Measurements from ENCODE around the gene ANKRD13B. TPM values are rescaled to one million over a fixed set of nuclear protein-coding genes. Genes with fewer than 3 reads are reported as not detected.
A peak's percentile ranks its signal among the peaks of the same experiment; 100 is the strongest.

ANKRD13B gene
- total RNA-seq, 1 experiment from 2014 or later: 17.9 TPM

DNA sequence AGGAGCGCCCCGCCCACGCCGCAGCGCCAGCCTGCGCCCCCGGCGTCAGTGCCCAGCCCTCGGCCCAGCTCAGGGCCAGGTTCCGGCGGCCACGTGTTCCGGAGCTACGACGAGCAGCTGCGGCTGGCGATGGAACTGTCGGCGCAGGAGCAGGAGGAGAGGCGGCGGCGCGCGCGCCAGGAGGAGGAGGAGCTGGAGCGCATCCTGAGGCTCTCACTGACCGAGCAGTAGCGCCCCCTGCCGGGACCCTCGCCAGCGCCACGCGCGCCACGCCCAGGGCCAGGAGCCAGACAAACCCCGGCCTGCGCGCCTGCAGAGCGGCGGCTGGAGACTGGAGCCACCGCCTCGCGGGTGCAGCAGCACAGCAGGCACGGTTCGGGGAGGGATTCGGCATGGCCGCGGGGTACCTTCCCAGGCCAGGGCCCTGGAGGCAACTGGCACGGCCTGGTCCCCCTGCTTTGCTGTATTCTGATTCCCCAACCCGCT is 20.5 kb downstream of the ANKRD13B start:
- no peaks in the 10 kb centered on the region for H3K27me3 Mint-ChIP-seq (ENCODE audit: insufficient read depth, unreplicated experiment)
- no peak overlapping the region for H3K4me3 Mint-ChIP-seq (ENCODE audit: unreplicated experiment)
- H3K9me3 Mint-ChIP-seq (ENCODE audit: unreplicated experiment): no peaks in the 10 kb centered on the region
- CTCF ChIA-PET: interaction anchor here (1.0 kb wide), 1 partner anchor 22 kb away, joined by 4 read pairs; no protein-coding TSS in a partner anchor
- TF ChIP-seq, protein P1, sequence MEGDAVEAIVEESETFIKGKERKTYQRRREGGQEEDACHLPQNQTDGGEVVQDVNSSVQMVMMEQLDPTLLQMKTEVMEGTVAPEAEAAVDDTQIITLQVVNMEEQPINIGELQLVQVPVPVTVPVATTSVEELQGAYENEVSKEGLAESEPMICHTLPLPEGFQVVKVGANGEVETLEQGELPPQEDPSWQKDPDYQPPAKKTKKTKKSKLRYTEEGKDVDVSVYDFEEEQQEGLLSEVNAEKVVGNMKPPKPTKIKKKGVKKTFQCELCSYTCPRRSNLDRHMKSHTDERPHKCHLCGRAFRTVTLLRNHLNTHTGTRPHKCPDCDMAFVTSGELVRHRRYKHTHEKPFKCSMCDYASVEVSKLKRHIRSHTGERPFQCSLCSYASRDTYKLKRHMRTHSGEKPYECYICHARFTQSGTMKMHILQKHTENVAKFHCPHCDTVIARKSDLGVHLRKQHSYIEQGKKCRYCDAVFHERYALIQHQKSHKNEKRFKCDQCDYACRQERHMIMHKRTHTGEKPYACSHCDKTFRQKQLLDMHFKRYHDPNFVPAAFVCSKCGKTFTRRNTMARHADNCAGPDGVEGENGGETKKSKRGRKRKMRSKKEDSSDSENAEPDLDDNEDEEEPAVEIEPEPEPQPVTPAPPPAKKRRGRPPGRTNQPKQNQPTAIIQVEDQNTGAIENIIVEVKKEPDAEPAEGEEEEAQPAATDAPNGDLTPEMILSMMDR (IDR thresholded peaks at IDR 0.05; ENCODE audit: unreplicated experiment): no peak
- DNase-seq (ENCODE audit: unreplicated experiment): no peak
- no peaks in the 10 kb centered on the region for H3K4me1 Mint-ChIP-seq (ENCODE audit: insufficient read depth, unreplicated experiment)
- BruUV-seq (replicated peaks): no TSS peak
- POLR2A ChIA-PET: no interaction called here
- intact Hi-C loops (cut with micrococcal nuclease): no loop called here
- H3K27ac Mint-ChIP-seq (ENCODE audit: low read depth, unreplicated experiment): no peak overlapping the region
- H3K36me3 Mint-ChIP-seq (ENCODE audit: insufficient read depth, unreplicated experiment): no peaks in the 10 kb centered on the region

DNA sequence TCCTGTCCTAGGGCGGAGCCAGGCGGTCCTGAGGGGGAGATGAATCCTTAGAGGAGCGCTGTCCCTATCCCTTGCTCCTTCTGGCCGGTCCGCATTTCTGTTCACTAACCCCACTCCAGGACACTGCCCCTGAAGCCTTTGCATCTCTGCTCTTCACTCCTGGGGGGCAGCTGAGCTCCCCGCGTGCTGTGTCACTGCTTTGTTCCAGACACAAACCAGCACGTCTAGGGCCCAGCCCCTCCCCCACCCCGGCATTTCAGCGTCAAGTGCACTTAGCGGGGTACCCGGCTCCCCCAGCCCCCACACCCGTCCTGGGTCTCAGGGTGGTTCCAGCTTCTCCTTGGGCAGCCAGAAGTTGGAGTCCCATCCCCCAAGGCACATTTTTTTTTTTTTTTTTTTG is 20.9 kb downstream of the ANKRD13B start:
- TF ChIP-seq, protein P1 (IDR thresholded peaks at IDR 0.05; ENCODE audit: unreplicated experiment): no peak
- Mint-ChIP-seq H3K4me3 (ENCODE audit: unreplicated experiment) (no peak overlapping the region), H3K36me3 (ENCODE audit: insufficient read depth, unreplicated experiment) (no peaks in the 10 kb centered on the region), H3K27ac (ENCODE audit: low read depth, unreplicated experiment) (no peak overlapping the region), H3K9me3 (ENCODE audit: unreplicated experiment) (no peaks in the 10 kb centered on the region), H3K27me3 (ENCODE audit: insufficient read depth, unreplicated experiment) (no peaks in the 10 kb centered on the region), H3K4me1 (ENCODE audit: insufficient read depth, unreplicated experiment) (no peaks in the 10 kb centered on the region)
- DNase-seq (ENCODE audit: unreplicated experiment): no peak
- CTCF ChIA-PET: interaction anchor here (0.6 to 1.0 kb wide), 2 partner anchors 22 to 127 kb away, joined by 3 to 4 read pairs; no protein-coding TSS in a partner anchor
- intact Hi-C loops (cut with micrococcal nuclease): no loop called here
- BruUV-seq (replicated peaks): no TSS peak
- POLR2A ChIA-PET: no interaction called here

DNA sequence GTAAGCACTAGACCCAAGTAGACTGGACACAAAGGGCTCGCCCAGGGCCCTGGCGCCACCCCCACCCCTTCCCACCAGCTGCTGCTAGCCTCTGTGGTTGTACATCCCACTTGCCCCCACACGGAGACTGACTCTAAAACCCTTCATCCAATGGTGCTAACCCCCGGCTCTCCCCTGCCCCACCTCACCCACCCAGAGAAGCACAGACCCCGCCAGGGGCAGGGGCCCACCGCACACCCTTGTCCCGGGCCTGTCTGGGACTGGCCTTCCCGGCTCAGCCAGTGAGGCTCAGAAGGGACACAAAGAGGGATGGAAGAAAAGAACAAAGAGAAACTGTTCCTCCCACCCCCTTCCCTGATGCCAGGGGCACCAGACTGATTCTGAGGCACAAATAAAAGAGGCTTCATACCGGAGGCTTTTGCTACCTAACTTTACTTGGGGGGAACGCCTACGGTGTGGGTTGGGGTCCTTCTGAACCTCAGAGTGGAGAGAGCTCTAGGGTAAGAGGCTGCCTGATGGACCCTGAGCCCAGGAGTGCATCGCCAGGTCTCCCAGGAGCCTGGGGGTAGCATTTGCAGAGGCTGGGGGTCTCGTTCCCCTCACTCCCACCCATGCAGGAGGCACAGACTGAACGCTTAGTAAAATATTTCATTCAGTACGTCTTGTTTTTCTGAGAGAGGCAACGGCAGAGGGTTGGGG is 21.6 kb downstream of the ANKRD13B start:
- DNase-seq (ENCODE audit: unreplicated experiment): no peak
- Mint-ChIP-seq H3K27ac (ENCODE audit: low read depth, unreplicated experiment) (no peak overlapping the region), H3K27me3 (ENCODE audit: insufficient read depth, unreplicated experiment) (no peaks in the 10 kb centered on the region), H3K36me3 (ENCODE audit: insufficient read depth, unreplicated experiment) (no peaks in the 10 kb centered on the region), H3K4me1 (ENCODE audit: insufficient read depth, unreplicated experiment) (peaks cover 3% of the 10 kb centered on the region), H3K9me3 (ENCODE audit: unreplicated experiment) (no peaks in the 10 kb centered on the region), H3K4me3 (ENCODE audit: unreplicated experiment) (no peak overlapping the region)
- ChIA-PET CTCF (interaction anchor here (0.6 to 0.8 kb wide), 2 partner anchors 34 to 127 kb away, joined by 3 to 5 read pairs; no protein-coding TSS in a partner anchor), POLR2A (interaction anchor here (0.5 kb wide), 1 partner anchor 167 kb away, joined by 3 read pairs; no protein-coding TSS in a partner anchor)
- TF ChIP-seq, protein P1 (IDR thresholded peaks at IDR 0.05; ENCODE audit: unreplicated experiment): no peak
- BruUV-seq (replicated peaks): TSS peak; percentile 21
- intact Hi-C loops (cut with micrococcal nuclease): no loop called here

DNA sequence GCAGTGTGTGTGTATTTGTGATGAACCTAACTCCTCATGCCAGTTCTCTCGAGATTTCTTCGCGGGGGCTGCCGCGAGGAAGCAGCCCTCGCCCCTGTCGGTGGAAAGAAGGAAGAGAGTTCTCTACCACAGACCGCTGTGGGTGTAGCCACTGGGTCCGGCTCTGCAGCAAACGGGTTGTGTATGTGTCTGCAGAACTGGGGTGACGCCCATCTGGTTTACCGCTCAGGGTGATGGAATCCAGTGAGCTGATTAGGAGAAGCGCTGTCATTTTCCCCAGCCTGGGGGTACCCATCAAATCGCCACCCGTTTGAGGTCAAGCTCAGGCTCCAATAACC is 22.1 kb downstream of the ANKRD13B start:
- CTCF ChIA-PET: interaction anchor here (0.8 kb wide), 1 partner anchor 34 kb away, joined by 5 read pairs; no protein-coding TSS in a partner anchor
- H3K4me1 Mint-ChIP-seq (ENCODE audit: insufficient read depth, unreplicated experiment): peaks cover 8% of the 10 kb centered on the region
- intact Hi-C loops (cut with micrococcal nuclease): no loop called here
- H3K4me3 Mint-ChIP-seq (ENCODE audit: unreplicated experiment): no peak overlapping the region
- no peaks in the 10 kb centered on the region for H3K36me3 Mint-ChIP-seq (ENCODE audit: insufficient read depth, unreplicated experiment)
- TF ChIP-seq, protein P1 (IDR thresholded peaks at IDR 0.05; ENCODE audit: unreplicated experiment): no peak
- no peaks in the 10 kb centered on the region for H3K9me3 Mint-ChIP-seq (ENCODE audit: unreplicated experiment)
- no peak overlapping the region for H3K27ac Mint-ChIP-seq (ENCODE audit: low read depth, unreplicated experiment)
- no peak for DNase-seq (ENCODE audit: unreplicated experiment)
- no peaks in the 10 kb centered on the region for H3K27me3 Mint-ChIP-seq (ENCODE audit: insufficient read depth, unreplicated experiment)
- POLR2A ChIA-PET: interaction anchor here (0.5 kb wide), 1 partner anchor 167 kb away, joined by 3 read pairs; no protein-coding TSS in a partner anchor
- BruUV-seq (replicated peaks): no TSS peak

Measured in MCF 10A (cell line).